ENCODE data around the gene POC1A. TPM values are rescaled to one million over a fixed set of nuclear protein-coding genes. Genes with fewer than 3 reads are reported as not detected.

POC1A gene
- total and polyA plus RNA-seq, 9 of the 15 experiments (the other 6 are each of a cell fraction or from before 2014, with no cell fraction given) = 7.2 to 17.5 (median 12.1) TPM

GRCh38 chr3:52091586-52092270 lies 62.5 kb downstream of the POC1A start:
- intact Hi-C loops (cut with micrococcal nuclease) (no loop called here), in situ Hi-C loops (cut with MboI) (no loop called here)
- H3K4me1 ChIP-seq (replicated peaks in 1 of 2; ENCODE audit: control insufficient read depth in 2 of 2, insufficient read depth in 2 of 2, low read length in 2 of 2) = peaks cover 21 to 27% of the 10 kb centered on the region in 2 experiments
- ChIA-PET CTCF (ENCODE audit: low intra/inter-chr PET ratio) (no interaction called here), POLR2A (interaction anchor here (0.8 kb wide), 1 partner anchor 12 kb away, joined by 4 read pairs; no protein-coding TSS in a partner anchor)
- no peak overlapping the region for H3K27ac ChIP-seq (ENCODE audit: extremely low read depth, low read depth, low read length)
- ATAC-seq = no peak
- no peaks in the 10 kb centered on the region for H3K9me1 ChIP-seq (ENCODE audit: control insufficient read depth, insufficient read depth, low read length)
- H2AFZ ChIP-seq (ENCODE audit: low read depth, low read length) = no peak overlapping the region
- no peak for DNase-seq (ENCODE audit: extremely low read depth in 1 of 4, low spot score in 3 of 4)
- H3K79me2 ChIP-seq (ENCODE audit: control insufficient read depth, insufficient read depth, low read length) = no peaks in the 10 kb centered on the region
- no peak overlapping the region for H3K4me2 ChIP-seq (ENCODE audit: insufficient read depth, low read length)
- FAIRE-seq = no peak
- no peaks in the 10 kb centered on the region for H4K20me1 ChIP-seq (replicated peaks; ENCODE audit: control insufficient read depth, insufficient read depth, low read length)
- H3K27me3 ChIP-seq (ENCODE audit: control insufficient read depth in 2 of 2, insufficient read depth in 2 of 2, low read length in 2 of 2) = no peaks in the 10 kb centered on the region
- WGBS (ENCODE audit: insufficient coverage, low coverage, missing lambda C conversion rate) = 91% methylated on average over 4 of the region's 5 CpGs
- H3K36me3 ChIP-seq (ENCODE audit: control insufficient read depth, insufficient read depth, low read length) = peaks cover 23% of the 10 kb centered on the region; the same call in 1 of the 3 replicates
- BruUV-seq (replicated peaks) = no TSS peak
- no peak overlapping the region for H3K9ac ChIP-seq (ENCODE audit: insufficient read depth in 1 of 2, low read depth in 2 of 2, low read length in 2 of 2)
- H3K4me3 ChIP-seq = no peak overlapping the region
- H3K9me3 ChIP-seq (replicated peaks; ENCODE audit: control insufficient read depth, insufficient read depth, low read depth, low read length) = no peaks in the 10 kb centered on the region
- TF ChIP-seq CHD7 (IDR thresholded peaks at IDR 0.05; ENCODE audit: low read depth, low read length) (no peak), LARP7 (IDR thresholded peaks at IDR 0.05) (no peak), PHB (CRISPR knock-in tag; IDR thresholded peaks at IDR 0.05) (no peak), ZBTB9 (CRISPR knock-in tag; IDR thresholded peaks at IDR 0.05) (no peak), ZNF785 (CRISPR knock-in tag; IDR thresholded peaks at IDR 0.05) (no peak), USF2 (CRISPR knock-in tag; IDR thresholded peaks at IDR 0.05) (no peak), ZSCAN29 (IDR thresholded peaks at IDR 0.05) (no peak), SMARCA5 (IDR thresholded peaks at IDR 0.05) (no peak), SAFB (IDR thresholded peaks at IDR 0.05; ENCODE audit: borderline replicate concordance, low read depth, low read length) (no peak), STAT5A (IDR thresholded peaks at IDR 0.05; ENCODE audit: borderline replicate concordance, low read length) (no peak)

All from K562 (cell line).